Mucosa of descending colon (tissue), 3 donors: Measurements from ENCODE around the gene PI4KA. TPM values are rescaled to one million over a fixed set of nuclear protein-coding genes. Genes with fewer than 3 reads are reported as not detected.

Experiments
- ATAC-seq: fragments of 200-7000 bp; cut with Tn5 transposase; one replicate; pipeline ENCODE4 v1.9.1; 2020; ENCODE audit warnings: mild to moderate bottlenecking, moderate library complexity
- DNase-seq, 3 donors: peaks; one replicate each; pipeline ENCODE4 v3.0.0-alpha.2; 2020
- H3K36me3 ChIP-seq: fragments of 200-600 bp; one replicate; pipeline ENCODE4 v1.8.0; 2021; ENCODE audit warnings: low read depth, mild to moderate bottlenecking
- H3K4me1 ChIP-seq: fragments of 200-600 bp; one replicate; pipeline ENCODE4 v1.8.0; 2021; ENCODE audit warnings: low read depth, mild to moderate bottlenecking
- H3K4me3 ChIP-seq: fragments of 200-600 bp; one replicate; pipeline ENCODE4 v1.8.0; 2021; ENCODE audit warnings: mild to moderate bottlenecking
- H3K9me3 ChIP-seq: fragments of 200-600 bp; one replicate; pipeline ENCODE4 v1.8.0; 2021; ENCODE audit warnings: mild to moderate bottlenecking
- CTCF ChIP-seq: fragments of 200-600 bp; IDR thresholded peaks from one replicate; pipeline ENCODE4 v1.8.0; 2022; ENCODE audit warnings: antibody characterized with exemption, mild to moderate bottlenecking
- intact Hi-C, 2 donors: fragments of 100-400 bp; cut with DNase I in 1 of 2; cut with micrococcal nuclease in 1 of 2; formaldehyde crosslinking; loops; one replicate each; pipeline versions ENCODE4 v1.11.0 to v1.11.1; 2022; cut with DNase I, micrococcal nuclease
- total RNA-seq, 3 donors: library from RNA; stranded (reverse); fragmentation: NEBNext Ultra II Directional in 2 of 3; extraction: Animal tissue kit (Norgen Biotek cat#: 25700) in 2 of 3; gene quantifications; one replicate each; pipeline versions ENCODE4 v1.2.1 to v1.2.4, GENCODE V29; 2021 to 2023
- donor health status: DM: no; HTN: no; CAD: no; lungs with moderate emphysema.
- donor health status: DM: no; HTN: no; CAD: no.
- donor health status: DM: no; HTN: yes; CAD: no.

Gene PI4KA
- total RNA-seq, 3 donors from 2014 or later: 77.7 to 130 (median 95.0) TPM

GRCh38 chr22:20749453-20749852 lies 109.2 kb downstream of the PI4KA start:
- DNase-seq (peak in 1 of 3 donors; percentile 37), ATAC-seq (no peak)
- no peaks in the 10 kb centered on the region for H3K4me1 ChIP-seq
- peaks cover 6% of the 10 kb centered on the region for H3K36me3 ChIP-seq
- H3K4me3 ChIP-seq: no peak overlapping the region
- no peaks in the 10 kb centered on the region for H3K9me3 ChIP-seq
- TF ChIP-seq CTCF: no peak
- intact Hi-C loops: no loop called here

- Histone ChIP-seq H3K4me3 (no peak overlapping the region), H3K9me3 (no peaks in the 10 kb centered on the region), H3K4me1 (no peaks in the 10 kb centered on the region), H3K36me3 (peaks cover 6% of the 10 kb centered on the region)
- ATAC-seq (peak; percentile 49), DNase-seq (peak in 1 of 3 donors; percentile 49)
- intact Hi-C loops: no loop called here
- no peak for TF ChIP-seq CTCF
Measured at GRCh38 chr22:20748731-20749428, 109.7 kb downstream of the PI4KA start.

DNA sequence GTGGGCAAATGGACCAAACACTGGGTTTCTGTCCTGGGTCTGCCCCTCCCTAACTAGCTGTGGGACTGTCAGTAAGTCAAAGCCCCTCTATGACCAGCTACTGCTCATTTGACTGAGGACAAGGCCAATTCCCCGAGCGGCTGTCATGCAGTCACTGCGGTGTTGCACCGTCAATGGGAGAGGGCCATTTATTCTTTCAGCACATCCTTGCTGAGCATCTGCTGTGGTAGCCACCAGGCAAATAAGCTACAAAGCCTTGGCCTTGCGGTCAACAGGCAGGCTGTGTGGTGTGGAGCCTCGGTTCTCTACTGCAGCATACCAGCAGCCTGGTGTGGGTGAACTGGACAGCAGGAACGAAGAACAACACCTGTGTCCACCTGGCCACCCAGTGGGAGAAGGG lies 110.5 kb downstream of the PI4KA start:
- intact Hi-C loops: no loop called here
- DNase-seq (no peak), ATAC-seq (no peak)
- no peaks in the 10 kb centered on the region for H3K4me1 ChIP-seq
- H3K4me3 ChIP-seq: no peak overlapping the region
- no peaks in the 10 kb centered on the region for H3K9me3 ChIP-seq
- TF ChIP-seq CTCF: no peak
- peaks cover 6% of the 10 kb centered on the region for H3K36me3 ChIP-seq

- intact Hi-C loops: no loop called here
- Histone ChIP-seq H3K9me3 (no peaks in the 10 kb centered on the region), H3K36me3 (peaks cover 6% of the 10 kb centered on the region), H3K4me1 (no peaks in the 10 kb centered on the region), H3K4me3 (no peak overlapping the region)
- no peak for ATAC-seq
- DNase-seq: no peak
- TF ChIP-seq CTCF: no peak
Measured at GRCh38 chr22:20747223-20747622, 111.4 kb downstream of the PI4KA start.

GRCh38 chr22:20746431-20747189 lies 112.0 kb downstream of the PI4KA start:
- DNase-seq: peak in 1 of 3 donors; percentile 23
- H3K9me3 ChIP-seq: no peaks in the 10 kb centered on the region
- no peak for ATAC-seq
- intact Hi-C loops: no loop called here
- no peak for TF ChIP-seq CTCF
- H3K4me1 ChIP-seq: no peaks in the 10 kb centered on the region
- no peak overlapping the region for H3K4me3 ChIP-seq
- peaks cover 6% of the 10 kb centered on the region for H3K36me3 ChIP-seq
